HG03469 (cell line): ENCODE measurements around the gene HSPB8.

Source experiments
- ATAC-seq: cut with Tn5 transposase; IDR thresholded peaks from one replicate; pipeline ENCODE4 v1.9.1; 2021; ENCODE audit warnings: mild to moderate bottlenecking, moderate library complexity, moderate number of reproducible peaks; ENCODE audit not compliant: unreplicated experiment

Gene HSPB8

DNA sequence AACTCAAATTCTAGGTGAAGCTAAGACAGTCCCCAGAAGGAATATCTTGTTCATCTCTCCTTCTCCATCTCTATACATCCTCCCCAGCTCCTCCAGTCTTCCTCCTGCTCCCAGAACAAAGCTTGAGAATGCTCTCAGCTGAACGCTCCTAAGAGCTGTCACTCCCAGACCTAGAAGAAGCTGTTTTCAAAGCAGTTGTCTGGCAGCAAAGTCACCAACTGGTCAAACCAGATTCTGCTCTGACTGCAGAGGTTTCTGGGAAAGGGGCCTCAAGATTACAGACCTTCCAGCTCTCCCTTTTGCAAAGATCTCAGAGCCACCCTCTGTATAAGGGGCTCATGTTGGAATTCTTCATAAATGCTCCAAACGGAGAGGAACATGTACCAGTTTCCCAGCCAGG, 9.6 kb upstream of the HSPB8 start:
- ATAC-seq = no peak

DNA sequence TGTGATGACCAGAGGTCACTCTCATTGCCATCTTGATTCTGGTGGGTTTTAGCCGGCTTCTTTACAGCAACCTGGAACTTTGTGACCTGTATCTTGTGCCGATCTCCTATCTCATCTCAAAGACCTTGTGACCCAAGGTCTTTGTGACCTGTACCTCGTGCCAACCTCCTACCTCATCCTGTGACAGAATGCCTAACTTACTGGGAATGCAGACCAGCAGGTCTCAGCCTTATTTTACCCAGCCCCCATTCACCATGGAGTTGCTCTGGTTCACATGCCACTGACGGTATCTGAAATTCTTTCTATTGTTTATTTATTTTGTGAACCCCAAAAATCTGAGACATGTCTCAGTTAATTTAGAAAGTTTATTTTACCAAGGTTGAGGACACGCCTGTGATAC, 7.4 kb upstream of the HSPB8 start:
- ATAC-seq = no peak

DNA sequence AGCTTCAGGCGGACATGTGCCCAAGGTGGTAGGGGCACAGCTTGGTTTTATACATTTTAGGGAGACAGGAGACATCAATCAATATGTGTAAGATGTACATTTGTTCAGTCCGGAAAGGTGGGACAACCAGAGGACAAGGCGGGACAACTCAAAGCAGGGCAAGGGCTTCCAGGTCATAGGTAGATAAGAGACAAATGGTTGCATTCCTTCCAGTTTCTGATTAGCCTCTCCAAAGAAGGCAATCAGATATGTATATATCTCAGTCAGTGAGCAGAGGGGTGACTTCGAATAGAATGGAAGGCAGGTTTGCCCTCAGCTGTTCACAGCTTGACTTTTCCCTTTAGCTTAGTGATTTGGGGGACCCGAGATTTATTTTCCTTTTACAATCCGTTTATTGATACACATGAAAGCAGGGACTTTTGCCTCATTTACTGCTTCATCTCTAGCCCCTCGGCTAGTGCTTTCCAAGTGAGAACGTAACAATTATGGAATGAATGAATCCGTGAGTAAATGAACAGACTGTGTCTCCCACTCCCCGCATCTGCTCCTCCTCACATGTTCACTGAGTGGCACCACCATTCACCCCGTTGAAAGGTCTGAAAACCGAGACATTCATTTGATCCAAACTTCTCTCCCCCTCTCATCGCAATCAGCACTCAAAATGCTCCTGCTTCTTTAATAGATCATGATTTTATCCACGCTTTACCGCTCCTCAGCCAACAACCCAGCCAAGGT, 6.9 kb upstream of the HSPB8 start:
- no peak for ATAC-seq

DNA sequence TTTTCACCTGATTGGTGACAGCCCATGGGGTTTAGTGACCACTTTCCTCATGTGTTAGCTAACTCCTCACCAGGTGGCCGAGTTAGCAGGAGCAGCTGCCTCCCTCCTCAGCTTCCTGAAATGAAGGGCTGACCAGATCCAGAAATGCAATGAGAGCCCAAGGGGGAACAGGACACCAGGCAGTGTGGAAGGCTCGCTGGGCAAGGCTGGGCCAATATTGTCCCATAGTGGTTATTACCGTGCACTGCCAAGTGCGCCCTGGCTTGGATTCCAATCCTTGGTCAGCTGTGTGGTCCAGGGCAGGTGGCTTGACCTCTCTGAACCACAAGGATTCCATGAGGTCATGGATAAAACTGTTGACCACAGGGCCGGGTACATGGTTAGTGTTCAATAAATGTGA, 3.6 kb upstream of the HSPB8 start:
- ATAC-seq = no peak

GRCh38 chr12:119176267-119177055, 2.3 kb upstream of the HSPB8 start:
- ATAC-seq = no peak

- ATAC-seq = no peak
Measured at GRCh38 chr12:119177056-119177325, 1.7 kb upstream of the HSPB8 start.

DNA sequence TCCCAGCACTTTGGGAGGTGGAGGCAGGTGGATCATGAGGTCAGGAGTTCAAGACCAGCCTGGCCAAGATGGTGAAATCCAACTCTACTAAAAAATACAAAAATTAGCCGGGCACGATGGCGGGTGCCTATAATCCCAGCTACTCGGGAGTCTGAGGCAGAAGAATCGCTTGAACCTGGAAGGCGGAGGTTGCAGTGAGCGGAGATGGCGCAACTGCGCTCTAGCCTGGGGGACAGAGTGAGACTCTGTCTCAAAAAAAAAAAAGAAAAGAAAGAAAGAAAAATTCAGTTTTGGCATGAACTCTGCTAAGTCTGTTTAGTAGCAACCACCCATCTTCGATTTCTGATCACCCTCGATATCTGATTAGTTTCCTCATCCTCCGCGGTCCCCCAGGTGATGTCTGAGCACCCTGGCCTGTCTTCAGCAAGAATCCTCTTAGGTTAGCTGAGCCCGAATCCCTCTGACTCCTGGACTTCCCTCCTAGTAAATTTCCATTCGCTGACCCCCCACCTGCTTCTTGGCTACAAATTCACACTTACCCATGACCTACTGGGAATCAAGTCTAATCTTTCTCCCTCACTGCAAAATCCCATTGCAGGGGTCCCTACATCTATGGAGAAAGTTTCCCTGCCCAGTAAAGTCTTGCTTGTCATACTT, 879 bp upstream of the HSPB8 start:
- no peak for ATAC-seq

DNA sequence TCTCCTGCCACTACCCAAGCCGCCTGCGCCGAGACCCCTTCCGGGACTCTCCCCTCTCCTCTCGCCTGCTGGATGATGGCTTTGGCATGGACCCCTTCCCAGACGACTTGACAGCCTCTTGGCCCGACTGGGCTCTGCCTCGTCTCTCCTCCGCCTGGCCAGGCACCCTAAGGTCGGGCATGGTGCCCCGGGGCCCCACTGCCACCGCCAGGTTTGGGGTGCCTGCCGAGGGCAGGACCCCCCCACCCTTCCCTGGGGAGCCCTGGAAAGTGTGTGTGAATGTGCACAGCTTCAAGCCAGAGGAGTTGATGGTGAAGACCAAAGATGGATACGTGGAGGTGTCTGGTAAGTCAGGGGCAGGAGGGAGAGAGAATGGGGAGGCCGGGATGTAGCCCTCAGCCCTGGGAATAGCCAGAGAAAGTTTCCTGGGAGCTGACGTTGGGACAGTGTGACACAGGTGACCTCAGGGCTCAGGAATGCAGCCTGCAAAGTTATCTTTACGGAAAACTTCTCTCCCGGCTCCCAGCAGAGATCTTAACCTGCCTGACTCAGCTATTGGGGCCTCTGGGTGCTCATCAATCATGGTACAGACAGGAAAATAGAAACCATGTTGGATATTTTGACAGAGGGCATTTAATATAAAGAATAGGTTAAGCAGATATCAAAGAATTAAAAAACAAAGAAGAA, 747 bp downstream of the HSPB8 start:
- no peak for ATAC-seq

DNA sequence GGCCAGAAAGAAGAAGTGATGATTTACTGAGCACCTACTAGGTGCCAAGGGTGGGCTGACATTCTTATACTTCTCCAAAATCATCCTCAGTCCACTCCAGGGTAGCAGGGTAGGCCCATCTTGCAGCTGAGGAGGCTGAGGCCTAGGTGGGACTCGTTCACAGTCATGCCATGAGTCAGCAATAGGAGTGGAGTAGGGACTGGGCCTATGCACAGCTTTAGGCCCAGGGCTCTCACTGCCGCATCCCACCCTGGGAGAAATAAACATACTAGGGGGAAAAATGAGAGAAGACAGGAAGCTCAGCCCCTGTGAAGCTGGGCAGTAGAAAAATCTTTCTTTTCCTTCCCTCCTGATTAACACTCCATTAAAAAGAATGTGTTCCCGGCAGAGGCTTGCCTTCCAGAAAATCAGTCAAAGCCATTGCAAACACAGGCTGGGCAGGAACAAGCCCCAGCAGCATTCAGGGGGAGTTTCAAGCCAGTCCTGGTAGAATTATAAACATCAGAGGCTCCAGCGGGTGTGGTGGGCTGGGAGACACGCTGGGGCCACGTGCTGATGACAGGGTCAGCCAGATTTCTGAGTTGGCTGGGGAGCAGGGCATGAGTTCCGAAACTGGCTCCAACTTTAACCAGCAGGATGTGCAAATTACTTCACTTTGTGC, 1.8 kb downstream of the HSPB8 start:
- ATAC-seq = no peak

DNA sequence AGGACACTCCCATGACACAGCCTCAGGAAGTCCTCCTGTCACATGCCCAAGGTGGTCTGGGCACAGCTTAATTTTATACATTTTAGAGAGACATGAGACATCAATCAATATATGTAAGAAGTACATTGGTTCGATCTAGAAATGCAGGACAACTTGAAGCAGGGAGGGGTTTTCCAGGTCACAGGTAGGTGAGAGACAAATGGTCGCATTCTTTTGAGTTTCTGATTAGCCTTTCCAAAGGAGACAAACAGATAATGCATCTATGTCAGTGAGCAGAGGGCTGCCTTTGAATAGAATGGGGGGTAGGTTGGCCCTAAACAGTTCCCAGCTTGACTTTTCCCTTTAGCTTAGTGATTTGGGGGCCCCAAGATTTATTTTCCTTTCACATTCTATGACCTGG, 2.5 kb downstream of the HSPB8 start:
- ATAC-seq = no peak

GRCh38 chr12:119181944-119182343, 3.2 kb downstream of the HSPB8 start:
- ATAC-seq = no peak

- ATAC-seq = no peak
Measured at GRCh38 chr12:119182701-119183493, 4.2 kb downstream of the HSPB8 start.

DNA sequence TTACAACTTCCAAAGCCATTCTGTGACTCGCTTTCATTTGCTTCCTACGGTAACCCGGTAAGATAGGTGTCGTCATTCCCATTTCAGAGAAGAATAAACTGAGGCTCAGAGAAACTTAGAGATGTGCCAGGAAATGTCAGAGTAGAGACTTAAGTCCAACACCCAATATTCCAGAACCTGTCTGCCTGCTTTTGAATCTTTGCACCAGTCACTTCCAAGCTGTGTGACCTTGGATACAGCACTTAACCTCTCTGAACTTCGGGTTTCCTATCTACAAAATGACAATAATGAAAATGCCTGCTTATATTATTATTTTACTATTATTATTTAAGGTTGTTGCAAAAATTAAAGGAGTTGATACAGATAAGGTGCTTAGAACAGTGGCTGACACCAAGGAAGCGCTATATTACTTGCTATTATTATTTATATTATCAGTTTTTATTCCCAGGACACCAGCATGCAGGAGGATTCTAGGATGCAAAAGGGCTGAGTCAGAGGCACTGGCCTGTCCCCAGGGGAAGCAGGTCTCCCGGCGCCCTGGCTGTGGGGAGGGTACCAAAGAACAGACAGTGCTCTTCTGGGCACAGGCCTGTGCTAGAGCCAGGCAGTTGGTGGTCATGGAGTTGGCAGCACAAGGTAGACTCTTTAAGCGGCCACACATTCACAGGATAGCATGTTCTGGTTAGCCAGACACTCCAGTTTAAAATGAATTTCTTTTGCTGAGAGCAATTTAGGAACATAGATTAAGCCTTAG, 5.4 kb downstream of the HSPB8 start:
- no peak for ATAC-seq

- ATAC-seq = no peak
Measured at GRCh38 chr12:119195256-119195655, 16.5 kb downstream of the HSPB8 start.

DNA sequence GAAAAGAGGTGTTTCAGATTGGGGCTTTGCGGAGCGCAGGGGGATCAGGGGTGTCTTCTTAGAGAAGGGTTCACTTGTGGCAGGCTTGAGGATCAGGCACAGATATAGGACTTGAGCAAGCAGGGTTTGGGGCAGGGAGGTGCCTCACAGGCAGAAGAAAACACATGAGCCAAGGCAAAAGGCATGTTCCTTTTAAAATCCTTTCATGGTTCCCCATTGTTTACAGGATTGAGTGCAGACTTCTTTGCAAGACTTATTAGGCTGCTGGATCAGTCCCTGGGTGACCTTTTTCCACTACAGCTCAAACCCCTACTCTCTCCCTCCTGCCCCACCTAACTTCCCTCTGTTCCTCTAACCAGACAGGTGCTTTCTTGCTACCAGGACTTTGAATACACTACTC, 19.7 kb downstream of the HSPB8 start:
- ATAC-seq = no peak

- ATAC-seq = no peak
Measured at GRCh38 chr12:119200601-119201000, 21.9 kb downstream of the HSPB8 start.

- ATAC-seq = no peak
Measured at GRCh38 chr12:119201789-119202543, 23.2 kb downstream of the HSPB8 start.

- ATAC-seq = no peak
Measured at GRCh38 chr12:119202544-119202943, 23.8 kb downstream of the HSPB8 start.

GRCh38 chr12:119204131-119204530, 25.4 kb downstream of the HSPB8 start:
- no peak for ATAC-seq
